NT2/D1 (cell line): ENCODE measurements around the gene ABCD3.

ENCODE experiments used
- SUZ12 ChIP-seq: IDR thresholded peaks from 2 replicates; pipeline ENCODE4 v1.6.1; 2011; ENCODE audit not compliant: insufficient read length, insufficient read depth; ENCODE audit errors: extremely low read depth
- YY1 ChIP-seq: IDR thresholded peaks from 2 replicates; pipeline ENCODE4 v1.6.1; 2011; ENCODE audit not compliant: insufficient read length, insufficient read depth
- ZNF274 ChIP-seq: IDR thresholded peaks from 2 replicates; pipeline ENCODE4 v1.6.1; 2011; ENCODE audit warnings: mild to moderate bottlenecking, low read depth, low read length

- TF ChIP-seq SUZ12 = no peak
- TF ChIP-seq YY1 = no peak
- TF ChIP-seq ZNF274 = no peak
These were observed 9.9 kb upstream of the ABCD3 start for GRCh38 chr1:94408104-94408830.
